NCI-H1436 (cell line): ENCODE results near the gene LIN7B.
"Not testable (repeated sequence)": the region's sequence is repeated elsewhere in the genome, so short reads cannot be mapped to it uniquely, and the experiment has no call there.

ENCODE experiments used
- DNase-seq: peaks from one replicate; lab custom pipeline; 2025; lab: John Stamatoyannopoulos, UW

Gene LIN7B

GRCh38 chr19:49118565-49119410 lies 4.6 kb downstream of the LIN7B start, which contains the start of gene C19orf73:
TSS of gene C19orf73 (minus strand) at chr19:49119143. CDS start at chr19:49119022, 121 bp downstream.
- peak; percentile 95 for DNase-seq

- no peak for DNase-seq
Observed at GRCh38 chr19:49119411-49120324, 5.5 kb downstream of the LIN7B start, which contains the start of gene PPFIA3. TSS of gene PPFIA3 (plus strand) at chr19:49119544. CDS start at chr19:49127874, 8,330 bp downstream.

GRCh38 chr19:49120325-49120683 lies 6.1 kb downstream of the LIN7B start:
- no peak for DNase-seq

GRCh38 chr19:49120868-49121267 lies 6.7 kb downstream of the LIN7B start:
- no peak for DNase-seq

- not testable (repeated sequence) for DNase-seq
Observed at GRCh38 chr19:49121841-49122240, 7.7 kb downstream of the LIN7B start.

GRCh38 chr19:49123285-49123684 lies 9.1 kb downstream of the LIN7B start:
- not testable (repeated sequence) for DNase-seq

- DNase-seq, result no peak
Observed at GRCh38 chr19:49125025-49125731, 11.0 kb downstream of the LIN7B start.

- no peak for DNase-seq
Observed at GRCh38 chr19:49126575-49126974, 12.4 kb downstream of the LIN7B start.

- not testable (repeated sequence) for DNase-seq
Observed at GRCh38 chr19:49127225-49127624, 13.1 kb downstream of the LIN7B start.

GRCh38 chr19:49127674-49128544 lies 13.7 kb downstream of the LIN7B start:
- peak; percentile 98 for DNase-seq

- DNase-seq, result no peak
Observed at GRCh38 chr19:49128545-49129237, 14.5 kb downstream of the LIN7B start.

GRCh38 chr19:49129238-49129583 lies 15.0 kb downstream of the LIN7B start:
- no peak for DNase-seq

GRCh38 chr19:49130325-49130724 lies 16.2 kb downstream of the LIN7B start:
- no peak for DNase-seq

- DNase-seq, result no peak
Observed at GRCh38 chr19:49132974-49133609, 18.9 kb downstream of the LIN7B start.

- DNase-seq, result no peak
Observed at GRCh38 chr19:49133621-49134454, 19.7 kb downstream of the LIN7B start.

GRCh38 chr19:49135686-49136085 lies 21.5 kb downstream of the LIN7B start:
- DNase-seq, result no peak

- DNase-seq, result no peak
Observed at GRCh38 chr19:49136771-49137171, 22.6 kb downstream of the LIN7B start.

- no peak for DNase-seq
Observed at GRCh38 chr19:49140951-49141350, 26.8 kb downstream of the LIN7B start.

- no peak for DNase-seq
Observed at GRCh38 chr19:49141352-49141751, 27.2 kb downstream of the LIN7B start.
